ENCODE data around the gene IFT80. TPM values are rescaled to one million over a fixed set of nuclear protein-coding genes. Genes with fewer than 3 reads are reported as not detected.

Gene IFT80
- polyA plus RNA-seq, 1 of the 3 experiments (the other 2 are of a cell fraction): 10.5 TPM

DNA sequence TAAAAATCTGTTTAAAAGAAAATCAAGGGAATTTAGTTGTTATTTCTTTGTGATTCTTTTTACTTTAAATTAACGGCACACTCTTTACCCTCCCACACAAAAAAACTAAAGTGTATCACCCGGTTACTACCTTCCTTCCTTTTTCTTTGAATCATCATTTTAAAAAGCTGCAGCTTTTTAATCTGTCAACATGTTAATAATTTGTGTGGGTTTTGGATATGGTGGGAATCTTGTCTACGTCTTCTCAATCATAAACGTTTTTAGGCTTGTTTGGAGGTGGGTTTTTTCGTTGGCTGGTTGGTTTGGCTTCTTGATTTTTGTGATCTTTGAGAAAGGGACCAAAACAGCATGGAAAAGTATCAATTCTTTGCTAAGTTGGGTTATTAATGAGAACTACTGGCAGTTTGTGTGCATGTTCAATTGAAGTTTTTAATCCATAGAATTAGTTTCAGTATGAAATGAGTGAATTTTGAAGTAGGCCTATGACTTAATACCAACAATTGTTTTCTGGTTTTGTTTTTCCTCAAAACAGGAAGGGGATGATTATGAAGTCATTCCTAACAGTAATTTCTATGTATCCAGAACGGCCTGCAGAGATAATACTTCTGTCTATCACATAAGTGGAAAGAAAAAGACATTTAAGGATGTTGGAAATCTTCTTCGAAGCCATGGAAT lies 4.9 kb upstream of the IFT80 start:
- Histone ChIP-seq H4K20me1 (ENCODE audit: insufficient read depth) (peaks cover 24% of the 10 kb centered on the region; the same call in 1 of the 2 replicates), H3K9ac (peak overlapping the region; percentile 99), H3K27ac (ENCODE audit: low read depth in 2 of 2, low read length in 1 of 2) (peak overlapping the region; percentile 88 to 94), H3K4me2 (peak overlapping the region; percentile 85), H3K9me3 (no peaks in the 10 kb centered on the region), H2AFZ (ENCODE audit: low read depth) (no peak overlapping the region; the same call in 1 of the 2 replicates), H3K79me2 (ENCODE audit: insufficient read depth) (peaks cover 95% of the 10 kb centered on the region), H3K4me1 (ENCODE audit: control insufficient read depth in 1 of 2, insufficient read depth in 2 of 2, low read depth in 1 of 2, low read length in 1 of 2) (peaks cover 6 to 7% of the 10 kb centered on the region in 2 experiments; a peak in 2 of 4 replicates), H3K9me2 (no peaks in the 10 kb centered on the region), H3K27me3 (ENCODE audit: insufficient read depth) (no peaks in the 10 kb centered on the region), H3K36me3 (replicated peaks in 1 of 2; ENCODE audit: control insufficient read depth in 1 of 2, insufficient read depth in 2 of 2, low read length in 1 of 2) (peaks cover 41 to 43% of the 10 kb centered on the region in 2 experiments), H3K4me3 (ENCODE audit: low read depth in 2 of 2, low read length in 1 of 2) (peak overlapping the region; percentile 79 to 96; a peak in 3 of 4 replicates), H3F3A (replicated peaks; ENCODE audit: insufficient read depth) (peaks cover 11% of the 10 kb centered on the region)
- WGBS (ENCODE audit: low lambda C conversion rate): 23% methylated on average over 7 of the region's 7 CpGs
- no peak for DNase-seq
- POLR2A ChIA-PET: interaction anchor here (0.6 kb wide), 1 partner anchor 241 kb away, joined by 3 read pairs; no protein-coding TSS in a partner anchor
- CTCF ChIA-PET: interaction anchor here (0.6 to 1.3 kb wide), 4 partner anchors 9 to 546 kb away, joined by 3 to 8 read pairs (median 4); no protein-coding TSS in a partner anchor
- no peak for TF ChIP-seq RXRA (IDR thresholded peaks at IDR 0.05; ENCODE audit: borderline replicate concordance, low read depth)
- no peak for TF ChIP-seq MXI1 (IDR thresholded peaks at IDR 0.05; ENCODE audit: low read depth, low read length)
- TF ChIP-seq, protein P1, sequence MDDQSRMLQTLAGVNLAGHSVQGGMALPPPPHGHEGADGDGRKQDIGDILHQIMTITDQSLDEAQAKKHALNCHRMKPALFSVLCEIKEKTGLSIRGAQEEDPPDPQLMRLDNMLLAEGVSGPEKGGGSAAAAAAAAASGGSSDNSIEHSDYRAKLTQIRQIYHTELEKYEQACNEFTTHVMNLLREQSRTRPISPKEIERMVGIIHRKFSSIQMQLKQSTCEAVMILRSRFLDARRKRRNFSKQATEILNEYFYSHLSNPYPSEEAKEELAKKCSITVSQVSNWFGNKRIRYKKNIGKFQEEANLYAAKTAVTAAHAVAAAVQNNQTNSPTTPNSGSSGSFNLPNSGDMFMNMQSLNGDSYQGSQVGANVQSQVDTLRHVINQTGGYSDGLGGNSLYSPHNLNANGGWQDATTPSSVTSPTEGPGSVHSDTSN (IDR thresholded peaks at IDR 0.05): no peak
- TF ChIP-seq, protein P2, sequence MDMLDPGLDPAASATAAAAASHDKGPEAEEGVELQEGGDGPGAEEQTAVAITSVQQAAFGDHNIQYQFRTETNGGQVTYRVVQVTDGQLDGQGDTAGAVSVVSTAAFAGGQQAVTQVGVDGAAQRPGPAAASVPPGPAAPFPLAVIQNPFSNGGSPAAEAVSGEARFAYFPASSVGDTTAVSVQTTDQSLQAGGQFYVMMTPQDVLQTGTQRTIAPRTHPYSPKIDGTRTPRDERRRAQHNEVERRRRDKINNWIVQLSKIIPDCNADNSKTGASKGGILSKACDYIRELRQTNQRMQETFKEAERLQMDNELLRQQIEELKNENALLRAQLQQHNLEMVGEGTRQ (IDR thresholded peaks at IDR 0.05; ENCODE audit: borderline replicate concordance, low read depth, low read length): no peak
- no peak for TF ChIP-seq ELF1 (IDR thresholded peaks at IDR 0.05)
- TF ChIP-seq FOXJ3 (CRISPR knock-in tag; IDR thresholded peaks at IDR 0.05): no peak
- no peak for TF ChIP-seq GATA2 (CRISPR knock-in tag; IDR thresholded peaks at IDR 0.05)
- no peak for TF ChIP-seq EZH2phosphoT487 (IDR thresholded peaks at IDR 0.05; ENCODE audit: borderline replicate concordance, low read depth)
- no peak for TF ChIP-seq POLR2AphosphoS5 (IDR thresholded peaks at IDR 0.05; ENCODE audit: low read depth, low read length)
- no peak for TF ChIP-seq SIN3A (IDR thresholded peaks at IDR 0.05; ENCODE audit: borderline replicate concordance, low read depth, low read length)
- TF ChIP-seq, protein P3, sequence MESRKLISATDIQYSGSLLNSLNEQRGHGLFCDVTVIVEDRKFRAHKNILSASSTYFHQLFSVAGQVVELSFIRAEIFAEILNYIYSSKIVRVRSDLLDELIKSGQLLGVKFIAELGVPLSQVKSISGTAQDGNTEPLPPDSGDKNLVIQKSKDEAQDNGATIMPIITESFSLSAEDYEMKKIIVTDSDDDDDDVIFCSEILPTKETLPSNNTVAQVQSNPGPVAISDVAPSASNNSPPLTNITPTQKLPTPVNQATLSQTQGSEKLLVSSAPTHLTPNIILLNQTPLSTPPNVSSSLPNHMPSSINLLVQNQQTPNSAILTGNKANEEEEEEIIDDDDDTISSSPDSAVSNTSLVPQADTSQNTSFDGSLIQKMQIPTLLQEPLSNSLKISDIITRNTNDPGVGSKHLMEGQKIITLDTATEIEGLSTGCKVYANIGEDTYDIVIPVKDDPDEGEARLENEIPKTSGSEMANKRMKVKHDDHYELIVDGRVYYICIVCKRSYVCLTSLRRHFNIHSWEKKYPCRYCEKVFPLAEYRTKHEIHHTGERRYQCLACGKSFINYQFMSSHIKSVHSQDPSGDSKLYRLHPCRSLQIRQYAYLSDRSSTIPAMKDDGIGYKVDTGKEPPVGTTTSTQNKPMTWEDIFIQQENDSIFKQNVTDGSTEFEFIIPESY (IDR thresholded peaks at IDR 0.05; ENCODE audit: borderline replicate concordance, low read depth): no peak
- no peak for TF ChIP-seq SMC3 (IDR thresholded peaks at IDR 0.05; ENCODE audit: low read depth, low read length)
- TF ChIP-seq EP300 (IDR thresholded peaks at IDR 0.05; ENCODE audit: borderline replicate concordance in 1 of 2, low read depth in 1 of 2, low read length in 1 of 2): no peak
